Posterior vena cava (tissue), 2 donors: ENCODE data around the gene EEA1. TPM values are rescaled to one million over a fixed set of nuclear protein-coding genes. Genes with fewer than 3 reads are reported as not detected.

ENCODE experiments used
- DNase-seq: peaks from one replicate; pipeline ENCODE4 v3.0.0-alpha.2; 2020; ENCODE audit warnings: low spot score
- intact Hi-C, 2 donors: fragments of 100-400 bp; cut with DNase I; formaldehyde crosslinking; loops; one replicate each; pipeline versions ENCODE4 v1.14.1 to v1.14.2; 2022 to 2023
- total RNA-seq, 2 donors: library from RNA; stranded (reverse); fragmentation: NEBNext Ultra II Directional; extraction: Animal tissue kit (Norgen Biotek cat#: 25700); gene quantifications; one replicate each; pipeline ENCODE4 v1.2.1, GENCODE V29; 2021
- donor health status: DM: yes; HTN: yes; CAD: no.
- donor health status: DM: yes; HTN: yes; CAD: no.

EEA1 gene
- total RNA-seq, 2 donors from 2014 or later = 42.4 to 48.2 TPM

GRCh38 chr12:92733661-92734060 is 195.4 kb downstream of the EEA1 start:
- intact Hi-C loops = no loop called here
- no peak for DNase-seq

DNA sequence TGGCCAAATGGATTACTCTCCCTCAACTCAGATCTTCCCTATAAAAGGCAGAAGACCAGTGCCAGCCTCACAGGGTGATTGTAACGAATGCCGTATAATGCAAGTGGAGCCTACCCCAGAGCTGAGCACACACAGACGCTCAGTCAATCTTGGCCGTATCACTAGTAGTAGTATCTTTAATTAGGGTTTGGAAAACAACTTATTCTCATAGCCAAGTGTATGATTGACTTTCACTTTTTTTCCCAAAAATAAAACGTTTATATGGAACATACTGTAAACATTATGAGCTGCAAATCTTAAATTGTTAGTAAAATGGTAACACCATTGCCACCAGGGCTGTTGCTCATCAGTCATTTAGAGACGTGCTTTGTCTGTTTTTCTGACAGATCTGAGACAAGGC is 195.9 kb downstream of the EEA1 start:
- intact Hi-C loops = no loop called here

GRCh38 chr12:92732716-92733115 is 196.4 kb downstream of the EEA1 start:
- no peak for DNase-seq
- intact Hi-C loops = no loop called here

More for the DNA sequence above, 195.9 kb downstream of the EEA1 start:
- no peak for DNase-seq

GRCh38 chr12:92732216-92732615 is 196.9 kb downstream of the EEA1 start:
- no peak for DNase-seq
- intact Hi-C loops = no loop called here

DNA sequence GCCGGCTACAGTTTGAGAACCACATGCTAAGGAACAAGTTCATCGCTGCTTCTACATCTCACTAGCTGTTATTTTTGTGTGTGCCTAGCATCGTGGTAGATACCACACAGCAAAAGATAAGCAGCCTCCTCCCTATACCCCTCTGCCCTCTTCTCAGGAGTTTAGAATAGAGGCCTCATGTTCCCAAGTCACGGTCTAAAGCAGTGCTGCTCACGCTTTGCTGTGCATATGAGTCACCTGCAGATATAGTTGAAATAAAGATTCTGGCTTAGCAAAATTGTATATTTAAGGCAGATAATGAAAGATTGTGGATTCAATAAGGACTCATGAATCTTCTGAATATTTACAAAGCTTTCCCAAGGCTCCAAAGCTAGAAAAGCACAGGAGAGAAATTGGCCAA is 198.3 kb downstream of the EEA1 start:
- intact Hi-C loops = no loop called here
- no peak for DNase-seq

DNA sequence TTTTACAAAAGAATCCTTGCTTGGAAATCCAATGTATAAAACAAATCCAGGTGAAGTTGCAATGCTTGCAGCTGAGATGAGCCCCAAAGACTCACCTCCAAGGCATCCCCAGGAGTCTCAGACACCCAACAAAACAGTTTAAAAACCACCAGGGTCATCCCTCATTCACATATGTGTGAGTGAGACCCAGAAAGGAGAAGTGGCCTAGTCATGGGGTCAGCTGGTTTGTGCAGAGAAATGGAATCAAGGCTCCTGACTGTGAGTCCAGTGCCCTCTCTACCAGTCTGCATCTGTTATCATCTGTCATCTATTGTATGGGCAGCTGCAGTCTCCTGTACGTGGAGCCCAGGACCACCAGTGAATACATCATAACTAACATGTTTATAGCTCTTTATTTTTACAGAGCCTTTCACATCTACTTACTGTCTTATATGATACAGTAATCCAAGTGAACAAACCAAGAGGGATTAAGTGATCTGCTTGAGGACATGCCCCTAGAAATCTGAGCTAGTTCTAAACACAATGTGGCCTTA is 199.3 kb downstream of the EEA1 start:
- intact Hi-C loops = no loop called here
- DNase-seq = no peak

DNA sequence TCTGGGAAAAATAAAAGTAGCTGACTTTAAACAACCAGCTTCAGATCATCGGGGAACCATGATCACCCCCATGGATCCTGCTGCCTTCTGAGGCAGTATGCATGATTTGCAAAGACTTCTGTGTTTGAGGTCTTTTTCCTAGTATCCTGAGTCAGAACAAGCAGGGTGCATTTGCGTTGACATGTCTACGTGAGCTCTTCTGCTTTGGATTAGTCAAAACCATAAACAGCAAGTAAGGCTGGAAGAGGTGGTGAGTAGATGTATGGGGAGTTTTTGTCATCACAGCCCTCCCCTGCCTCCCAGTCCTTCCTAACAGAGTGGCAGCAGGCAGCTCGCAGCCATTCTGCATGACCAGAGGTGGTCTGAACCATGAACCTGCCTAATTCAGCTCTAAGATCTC is 202.2 kb downstream of the EEA1 start:
- DNase-seq = no peak
- intact Hi-C loops = no loop called here

- intact Hi-C loops = no loop called here
- no peak for DNase-seq
Observed at GRCh38 chr12:92722897-92723296, 206.2 kb downstream of the EEA1 start.

- intact Hi-C loops = no loop called here
- no peak for DNase-seq
Observed at GRCh38 chr12:92721656-92722055, 207.4 kb downstream of the EEA1 start.

DNA sequence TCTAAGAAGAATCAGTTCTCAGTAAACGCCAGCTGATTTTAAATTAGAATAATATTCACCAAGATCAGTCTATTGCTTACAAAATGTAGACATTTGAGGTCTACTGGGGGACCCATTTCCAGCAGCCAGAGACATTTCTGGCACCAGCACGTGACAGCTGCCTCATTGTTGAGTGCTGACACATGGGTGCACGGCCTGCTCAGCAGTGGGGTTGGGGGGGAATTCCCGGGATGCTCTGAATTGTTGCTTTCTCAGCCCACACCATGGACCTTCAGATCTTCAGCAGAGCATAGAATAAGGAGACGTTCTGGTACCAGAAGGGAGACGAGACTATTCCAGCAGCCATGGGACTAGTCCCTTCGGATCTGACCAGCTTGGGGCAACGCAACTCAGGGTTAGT is 208.0 kb downstream of the EEA1 start:
- intact Hi-C loops = no loop called here
- no peak for DNase-seq

Other genes with a start within 250 kb of the EEA1 start
- not detected for gene PLEKHG7, start 226.3 kb downstream of the EEA1 start, total RNA-seq